GM18505 (cell line): ENCODE data around the gene F12.

Source experiments
- ATAC-seq: cut with Tn5 transposase; IDR thresholded peaks from one replicate; pipeline ENCODE4 v1.9.1; 2021; ENCODE audit not compliant: unreplicated experiment
- POLR2A ChIP-seq: IDR thresholded peaks from 4 replicates; pipeline ENCODE4 v1.6.1; 2011; ENCODE audit warnings: borderline replicate concordance; ENCODE audit not compliant: insufficient read depth, insufficient read length; ENCODE audit errors: extremely low read depth

The F12 gene

DNA sequence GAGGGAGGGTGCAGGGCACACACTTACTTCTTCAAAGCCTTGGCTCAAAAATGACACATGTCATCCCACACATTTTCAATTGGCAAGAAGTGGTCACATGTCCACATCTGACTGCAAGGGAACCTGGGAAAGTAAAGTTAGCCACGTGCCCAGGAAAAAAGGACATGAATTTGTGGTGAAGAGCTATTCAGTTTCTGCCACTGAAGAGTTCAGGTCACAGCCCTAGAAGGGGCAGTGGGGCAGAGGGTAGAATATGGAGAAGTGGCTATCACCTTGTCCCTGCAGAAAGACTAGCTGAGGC is 53.5 kb downstream of the F12 start:
- no peak for TF ChIP-seq POLR2A
- ATAC-seq = no peak

DNA sequence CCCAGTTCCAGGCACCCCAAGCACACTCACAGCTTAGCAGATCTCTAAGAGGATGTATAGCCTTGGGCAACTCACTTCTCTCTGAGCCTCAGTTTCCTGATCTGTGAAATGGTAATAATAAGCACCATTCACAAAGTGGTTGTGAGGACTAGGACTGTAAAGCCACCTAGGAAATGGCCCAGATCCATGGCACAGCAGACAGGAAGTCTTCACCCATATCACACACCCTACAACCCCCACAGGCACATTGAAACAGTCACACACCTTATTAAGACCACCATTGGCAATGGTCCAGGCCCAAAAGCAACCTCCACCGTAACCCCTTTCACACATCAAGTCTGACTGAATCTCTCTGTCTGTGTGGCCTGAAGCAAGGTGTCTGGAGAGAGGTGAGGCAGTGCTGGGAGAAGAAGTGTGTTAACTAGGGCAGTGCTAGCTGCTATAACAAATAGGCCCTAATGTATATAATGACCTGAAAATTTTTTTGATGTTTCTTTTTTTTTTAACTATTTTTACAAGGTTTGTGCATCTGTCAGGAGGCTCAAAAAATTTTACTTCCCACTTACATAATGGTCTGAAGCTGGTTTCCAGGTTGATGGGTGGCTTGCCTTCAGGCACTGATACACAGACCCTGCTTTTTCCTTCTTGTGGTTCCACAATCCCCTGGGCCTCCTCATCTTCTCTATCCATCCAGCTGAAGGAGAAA is 54.0 kb downstream of the F12 start:
- no peak for TF ChIP-seq POLR2A
- no peak for ATAC-seq

DNA sequence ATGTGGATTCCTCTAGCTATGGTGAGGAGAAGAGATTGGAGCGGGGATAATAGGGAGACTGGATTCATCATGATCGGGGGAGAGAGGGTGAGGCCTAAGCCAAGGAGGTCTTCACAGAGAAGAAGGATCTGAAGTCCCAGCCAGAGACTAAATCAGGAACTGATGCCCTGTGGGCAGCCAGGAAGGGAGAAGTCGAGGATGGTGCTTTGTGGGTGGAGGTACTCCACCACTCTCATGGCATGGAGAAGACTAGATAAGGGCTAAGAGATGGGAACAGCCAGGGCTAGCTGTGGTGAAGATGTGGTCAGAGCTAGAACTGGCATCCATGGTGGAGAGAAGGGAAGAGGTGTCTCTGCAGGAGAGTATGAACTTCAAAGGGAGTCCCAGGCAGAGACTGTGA is 54.7 kb downstream of the F12 start:
- no peak for TF ChIP-seq POLR2A
- ATAC-seq = no peak

DNA sequence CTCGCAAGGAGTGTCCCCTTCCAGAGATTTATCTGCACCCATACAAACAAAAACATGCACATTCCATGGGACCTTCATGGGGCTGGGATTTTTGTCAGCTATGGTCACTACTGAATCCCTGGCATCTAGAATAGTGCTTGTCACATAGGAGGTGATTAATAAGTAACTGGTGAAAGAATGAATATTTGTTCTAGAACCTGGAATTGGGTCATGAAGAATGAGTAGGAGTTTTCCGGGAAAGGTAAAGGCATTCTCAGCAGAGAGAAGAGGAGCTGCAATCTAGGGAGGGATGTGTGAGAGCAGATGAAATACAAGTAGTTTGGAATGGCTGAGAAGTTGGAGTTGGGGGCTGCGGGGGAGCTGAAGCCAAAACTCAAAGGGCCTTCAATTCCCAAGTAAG is 55.1 kb downstream of the F12 start:
- no peak for ATAC-seq
- no peak for TF ChIP-seq POLR2A

DNA sequence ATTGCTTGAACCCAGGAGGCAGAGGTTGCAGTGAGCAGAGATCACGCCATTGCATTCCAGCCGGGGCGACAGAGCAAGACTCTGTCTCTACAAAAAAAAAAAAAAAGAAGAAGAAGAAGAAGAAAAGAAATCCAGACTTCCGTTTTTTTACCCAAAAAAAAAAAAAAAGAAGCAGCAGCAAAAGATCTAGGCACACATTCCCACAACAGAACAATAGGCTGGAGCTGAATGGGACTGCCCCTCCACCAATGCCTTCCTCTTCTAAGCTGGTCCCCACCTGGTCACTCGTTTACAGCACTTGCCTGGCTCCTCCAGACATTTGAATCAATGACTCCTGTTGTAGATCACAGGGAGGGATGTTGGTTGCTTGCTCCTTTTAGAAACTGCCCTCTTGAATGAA is 56.3 kb downstream of the F12 start:
- no peak for TF ChIP-seq POLR2A
- ATAC-seq = no peak
